HEK293T (cell line): ENCODE measurements around the gene HYAL2.

ENCODE experiments used
- BHLHE40 ChIP-seq: fragments of 450-650 bp; IDR thresholded peaks from 2 replicates; pipeline ENCODE4 v1.6.1; 2016; ENCODE audit warnings: mild to moderate bottlenecking, moderate library complexity, borderline replicate concordance
- HDGF ChIP-seq: fragments of 450-650 bp; IDR thresholded peaks from 2 replicates; pipeline ENCODE4 v1.6.1; 2017; ENCODE audit warnings: antibody characterized with exemption, borderline replicate concordance
- LEF1 ChIP-seq: fragments of 450-650 bp; IDR thresholded peaks from 2 replicates; pipeline ENCODE4 v1.6.1; 2017; ENCODE audit warnings: mild to moderate bottlenecking, borderline replicate concordance
- NFRKB ChIP-seq: fragments of 450-650 bp; IDR thresholded peaks from 2 replicates; pipeline ENCODE4 v1.6.1; 2016; ENCODE audit warnings: mild to moderate bottlenecking, moderate library complexity
- SP1 ChIP-seq: fragments of 450-650 bp; IDR thresholded peaks from 2 replicates; pipeline ENCODE4 v1.6.1; 2017

GRCh38 chr3:50297896-50298725 lies 24.4 kb downstream of the HYAL2 start:
- TF ChIP-seq NFRKB (no peak), BHLHE40 (no peak), LEF1 (no peak), HDGF (no peak), SP1 (no peak)
